DMS79 (cell line): Measurements from ENCODE around the gene AKR1C2.
"Not testable (repeated sequence)": the region's sequence is repeated elsewhere in the genome, so short reads cannot be mapped to it uniquely, and the experiment has no call there.

ENCODE experiments used
- DNase-seq: peaks from one replicate; lab custom pipeline; 2025; lab: John Stamatoyannopoulos, UW

AKR1C2 gene

GRCh38 chr10:5023177-5023805, 19.6 kb upstream of the AKR1C2 start:
- no peak for DNase-seq

- DNase-seq: not testable (repeated sequence)
Measured at GRCh38 chr10:5021624-5022290, 18.1 kb upstream of the AKR1C2 start.

GRCh38 chr10:5019770-5020612, 16.3 kb upstream of the AKR1C2 start:
- not testable (repeated sequence) for DNase-seq

GRCh38 chr10:5018671-5019277, 15.1 kb upstream of the AKR1C2 start:
- not testable (repeated sequence) for DNase-seq

- DNase-seq: no peak
Measured at GRCh38 chr10:5018134-5018533, 14.5 kb upstream of the AKR1C2 start.

GRCh38 chr10:5014936-5015335, 11.3 kb upstream of the AKR1C2 start:
- no peak for DNase-seq

GRCh38 chr10:5014200-5014910, 10.7 kb upstream of the AKR1C2 start:
- not testable (repeated sequence) for DNase-seq

- no peak for DNase-seq
Measured at GRCh38 chr10:5013385-5013784, 9.7 kb upstream of the AKR1C2 start.

GRCh38 chr10:5012595-5012994, 8.9 kb upstream of the AKR1C2 start:
- DNase-seq: no peak

- DNase-seq: not testable (repeated sequence)
Measured at GRCh38 chr10:5011392-5011791, 7.7 kb upstream of the AKR1C2 start.

- DNase-seq: not testable (repeated sequence)
Measured at GRCh38 chr10:5010043-5010442, 6.4 kb upstream of the AKR1C2 start.

GRCh38 chr10:5008857-5009548, 5.3 kb upstream of the AKR1C2 start:
- DNase-seq: not testable (repeated sequence)

- DNase-seq: not testable (repeated sequence)
Measured at GRCh38 chr10:5004501-5004900, 844 bp upstream of the AKR1C2 start.

GRCh38 chr10:5004030-5004385, 351 bp upstream of the AKR1C2 start:
- DNase-seq: not testable (repeated sequence)

GRCh38 chr10:5002013-5002727, 1.5 kb downstream of the AKR1C2 start:
- no peak for DNase-seq

- no peak for DNase-seq
Measured at GRCh38 chr10:4998671-4999070, 5.0 kb downstream of the AKR1C2 start.

- not testable (repeated sequence) for DNase-seq
Measured at GRCh38 chr10:4994260-4994659, 9.4 kb downstream of the AKR1C2 start.

- DNase-seq: not testable (repeated sequence)
Measured at GRCh38 chr10:4992564-4992963, 11.1 kb downstream of the AKR1C2 start.

- not testable (repeated sequence) for DNase-seq
Measured at GRCh38 chr10:4991463-4991862, 12.2 kb downstream of the AKR1C2 start.

- DNase-seq: no peak
Measured at GRCh38 chr10:4990217-4990616, 13.4 kb downstream of the AKR1C2 start.
